Anterior cingulate cortex (tissue), 58 donors: ENCODE data around the gene TCF19.
A peak's percentile ranks its signal among the peaks of the same experiment; 100 is the strongest.
"Not testable (repeated sequence)": the region's sequence is repeated elsewhere in the genome, so short reads cannot be mapped to it uniquely, and the experiment has no call there.

Source experiments
- DNase-seq, 58 donors: peaks; one replicate each; lab custom pipeline; 2025; lab: John Stamatoyannopoulos, UW

Gene TCF19

DNA sequence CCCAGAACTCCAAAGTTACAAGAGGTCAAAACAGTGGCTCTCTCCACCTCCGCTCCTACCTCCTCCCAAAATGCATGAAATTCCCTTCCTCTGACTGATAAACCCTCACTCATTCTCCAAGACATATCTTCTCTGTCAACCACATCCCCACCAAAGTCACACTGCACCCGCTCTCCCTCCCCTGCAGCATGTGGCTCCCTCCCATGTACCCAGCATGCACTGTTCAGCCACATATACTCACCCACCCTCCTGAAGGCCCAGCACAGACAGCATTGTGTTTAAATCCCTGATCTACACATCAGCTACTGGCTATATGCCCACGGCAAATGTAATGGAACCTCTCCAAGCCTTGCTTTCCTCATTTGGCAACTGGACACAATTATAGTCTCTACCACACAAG is 17.6 kb downstream of the TCF19 start:
- peak in 14 of 58 donors; percentile 2 to 45 (median 16) for DNase-seq

DNA sequence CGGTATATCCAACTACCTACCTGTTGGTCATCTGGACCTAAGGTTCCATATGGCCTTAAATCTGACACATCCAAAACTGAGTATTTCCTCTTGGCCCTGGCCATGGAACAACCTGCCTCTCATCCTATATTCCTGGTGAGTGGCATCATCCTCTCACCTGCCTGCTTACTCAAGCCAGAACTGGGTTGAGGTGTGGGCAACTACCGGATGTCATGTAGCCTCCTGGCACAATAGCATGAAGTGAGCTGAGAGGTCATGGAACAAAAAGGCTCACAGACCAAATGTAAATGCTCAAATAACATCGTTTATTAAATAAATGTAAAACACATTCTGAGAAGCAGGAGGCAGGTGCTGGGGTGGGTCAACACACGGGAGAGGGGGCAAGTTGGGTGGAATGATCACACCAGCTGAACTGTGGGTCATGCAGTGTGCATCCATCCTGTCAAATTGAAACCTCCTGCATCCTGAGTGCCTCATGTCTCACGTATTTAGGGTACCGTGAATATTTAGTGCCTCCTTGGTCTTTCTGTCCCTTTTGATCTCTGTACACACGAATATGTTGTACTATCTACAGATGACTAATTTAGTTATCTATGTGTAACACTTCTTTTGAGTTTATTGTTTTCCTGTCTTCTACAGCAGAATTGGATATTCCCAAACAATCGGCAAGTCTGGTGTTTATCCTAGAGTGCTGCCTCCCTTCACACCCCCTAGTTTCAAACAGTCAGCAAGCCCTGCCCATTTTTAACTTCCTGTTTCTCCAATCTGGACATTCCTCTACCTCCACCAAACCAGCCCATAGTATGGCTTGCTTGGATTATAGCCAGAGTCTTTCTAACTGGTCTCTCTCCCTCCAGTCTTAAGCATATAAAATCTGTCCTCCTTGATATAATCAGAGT is 20.0 kb downstream of the TCF19 start:
- no peak for DNase-seq

- no peak for DNase-seq
Measured at GRCh38 chr6:31179042-31179386, 20.6 kb downstream of the TCF19 start.

GRCh38 chr6:31179896-31180295 is 21.5 kb downstream of the TCF19 start:
- no peak for DNase-seq

DNA sequence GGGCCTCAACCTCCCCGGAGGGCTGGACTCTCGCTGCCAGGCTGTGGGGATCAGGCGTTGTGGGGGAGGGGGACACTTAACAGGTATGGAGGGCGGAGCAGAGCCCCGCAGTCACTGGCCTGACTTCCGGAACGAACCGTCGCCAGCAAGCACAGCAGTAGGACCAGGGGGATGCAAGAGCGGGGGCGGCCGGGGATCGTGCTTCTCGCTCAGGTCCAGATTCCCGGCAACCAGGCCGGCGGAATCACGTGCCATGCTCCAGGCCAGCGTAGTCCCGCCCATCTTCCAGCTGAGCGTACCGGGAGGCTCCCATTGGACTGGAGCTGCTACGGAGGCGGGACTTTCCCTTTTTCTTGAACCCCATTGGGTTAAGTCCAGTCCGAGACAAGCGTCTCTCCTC is 22.1 kb downstream of the TCF19 start:
- DNase-seq, result peak in 33 of 58 donors; percentile 6 to 73 (median 33)

GRCh38 chr6:31183287-31183686 is 24.9 kb downstream of the TCF19 start:
- DNase-seq, result not testable (repeated sequence)

GRCh38 chr6:31183859-31184258 is 25.5 kb downstream of the TCF19 start:
- not testable (repeated sequence) for DNase-seq

DNA sequence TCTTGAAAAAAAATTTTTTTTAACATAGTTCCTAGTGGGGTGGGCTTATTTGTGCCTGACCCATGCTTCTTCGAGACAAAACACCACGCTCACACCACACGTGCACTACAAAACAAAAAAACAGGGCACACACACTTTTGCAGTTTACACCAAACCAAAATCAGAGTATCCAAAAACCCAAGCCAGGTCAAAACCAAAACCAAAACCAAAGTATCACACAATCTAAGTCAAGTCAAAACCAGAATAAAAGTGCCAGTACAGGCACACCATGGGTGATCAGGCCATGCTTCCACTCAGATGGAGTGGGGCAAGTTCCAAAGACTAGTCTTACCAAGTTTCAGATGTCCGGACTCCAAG is 27.3 kb downstream of the TCF19 start:
- not testable (repeated sequence) for DNase-seq

- no peak for DNase-seq
Measured at GRCh38 chr6:31186052-31186734, 27.8 kb downstream of the TCF19 start.

GRCh38 chr6:31187780-31188194 is 29.4 kb downstream of the TCF19 start:
- DNase-seq, result no peak

- not testable (repeated sequence) for DNase-seq
Measured at GRCh38 chr6:31189223-31189622, 30.8 kb downstream of the TCF19 start.

DNA sequence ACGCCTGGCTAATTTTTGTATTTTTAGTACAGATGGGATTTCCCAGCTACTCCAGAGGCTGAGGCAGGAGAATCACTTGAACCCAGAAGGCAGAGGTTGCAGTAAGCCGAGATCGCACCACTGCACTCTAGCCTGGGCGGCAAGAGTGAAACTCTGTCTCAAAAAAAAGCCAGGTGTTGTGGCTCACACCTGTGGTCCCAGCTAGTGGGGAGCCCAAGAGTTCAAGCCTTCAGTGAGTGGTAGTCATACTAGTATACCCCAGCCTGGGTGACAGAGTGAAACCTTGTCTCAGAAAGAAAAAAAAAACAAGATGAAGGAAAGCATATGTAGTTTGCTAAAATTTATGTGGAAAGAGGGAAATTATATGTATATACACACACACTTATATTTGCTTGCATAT is 32.1 kb downstream of the TCF19 start:
- DNase-seq, result no peak

DNA sequence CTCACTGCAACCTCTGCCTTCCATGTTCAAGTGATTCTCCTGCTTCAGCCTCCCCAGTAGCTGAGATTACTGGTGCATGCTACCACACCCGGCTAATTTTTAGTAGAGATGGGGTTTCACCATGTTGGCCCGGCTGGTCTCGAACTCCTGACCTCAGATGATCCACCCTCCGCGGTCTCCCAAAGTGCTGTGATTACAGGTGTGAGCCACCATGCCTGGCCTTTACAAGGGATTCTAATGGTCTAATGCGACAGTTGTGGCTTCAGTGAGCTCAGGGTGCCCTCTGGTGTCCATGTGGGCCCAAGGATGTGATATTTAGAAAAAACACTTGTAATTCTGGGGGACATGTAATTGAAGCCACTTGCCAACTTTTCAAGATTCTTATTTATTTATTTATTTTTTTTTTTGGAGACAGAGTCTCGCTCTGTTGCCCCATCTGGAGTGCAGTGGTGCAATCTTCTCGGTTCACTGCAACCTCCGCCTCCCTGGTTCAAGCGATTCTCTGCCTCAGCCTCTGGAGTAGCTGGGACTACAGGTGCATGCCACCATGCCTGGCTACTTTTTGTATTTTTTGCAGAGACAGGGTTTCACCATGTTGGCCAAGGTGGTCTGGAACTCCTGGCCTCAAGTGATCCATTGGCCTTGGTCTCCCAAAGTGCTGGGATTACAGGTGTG is 34.2 kb downstream of the TCF19 start:
- peak in 46 of 58 donors; percentile 4 to 76 (median 29) for DNase-seq

- no peak for DNase-seq
Measured at GRCh38 chr6:31193206-31193605, 34.8 kb downstream of the TCF19 start.

DNA sequence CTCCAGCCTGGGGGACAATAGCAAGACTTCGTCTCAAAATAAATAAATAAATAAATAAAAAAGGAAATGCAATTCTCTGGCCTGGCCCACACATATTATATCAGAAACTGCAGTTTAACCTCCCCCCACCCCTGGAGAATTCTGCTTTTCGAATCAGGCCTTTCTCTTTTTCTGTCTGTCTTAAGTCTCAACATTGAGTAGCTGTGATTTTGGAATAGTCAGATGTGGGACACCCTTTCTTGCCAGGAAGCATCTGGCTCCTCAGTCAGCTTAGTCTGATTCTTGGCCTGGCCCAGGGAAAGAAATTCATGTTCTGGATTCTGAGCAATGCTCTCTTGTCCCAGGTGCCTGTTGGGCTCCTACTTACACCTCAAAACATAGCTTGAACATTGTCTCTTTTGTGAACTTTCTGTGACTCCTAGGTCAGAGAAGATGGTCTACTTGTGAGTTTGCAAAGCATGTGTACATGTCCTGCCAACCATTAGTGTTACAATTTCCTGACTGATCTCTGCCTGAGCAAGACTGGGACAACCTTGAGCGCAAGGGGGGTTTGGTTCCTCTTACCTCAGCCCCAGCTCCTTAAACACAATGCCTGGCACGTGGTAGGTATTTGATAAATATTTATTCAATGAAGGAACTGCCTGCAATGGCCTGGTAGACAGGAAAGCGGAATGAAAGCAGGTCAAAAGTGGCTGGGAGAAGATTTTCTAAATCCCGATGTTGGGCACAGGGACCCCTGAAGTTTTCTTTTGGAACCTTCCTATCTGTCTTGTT is 35.9 kb downstream of the TCF19 start:
- DNase-seq, result no peak

DNA sequence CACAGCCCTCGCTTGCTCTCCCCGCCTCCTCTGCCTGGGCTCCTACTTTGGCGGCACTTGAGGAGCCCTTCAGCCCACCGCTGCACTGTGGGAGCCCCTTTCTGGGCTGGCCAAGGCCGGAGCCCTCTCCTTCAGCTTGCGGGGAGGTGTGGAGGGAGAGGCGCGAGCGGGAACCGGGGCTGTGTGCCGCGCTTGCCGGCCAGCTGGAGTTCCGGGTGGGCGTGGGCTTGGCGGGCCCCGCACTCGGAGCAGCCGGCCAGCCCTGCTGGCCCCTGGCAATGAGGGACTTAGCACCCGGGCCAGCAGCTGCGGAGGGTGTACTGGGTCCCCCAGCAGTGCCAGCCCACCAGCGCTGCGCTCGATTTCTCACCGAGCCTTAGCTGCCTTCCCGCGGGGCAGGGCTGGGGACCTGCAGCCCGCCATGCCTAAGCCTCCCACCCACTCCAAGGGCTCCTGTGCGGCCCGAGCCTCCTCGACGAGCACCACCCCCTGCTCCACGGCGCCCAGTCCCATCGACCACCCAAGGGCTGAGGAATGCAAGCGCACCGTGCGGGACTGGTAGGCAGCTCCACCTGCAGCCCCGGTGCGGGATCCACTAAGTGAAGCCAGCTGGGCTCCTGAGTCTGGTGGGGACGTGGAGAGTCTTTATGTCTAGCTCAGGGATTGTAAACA is 37.1 kb downstream of the TCF19 start:
- not testable (repeated sequence) for DNase-seq

DNA sequence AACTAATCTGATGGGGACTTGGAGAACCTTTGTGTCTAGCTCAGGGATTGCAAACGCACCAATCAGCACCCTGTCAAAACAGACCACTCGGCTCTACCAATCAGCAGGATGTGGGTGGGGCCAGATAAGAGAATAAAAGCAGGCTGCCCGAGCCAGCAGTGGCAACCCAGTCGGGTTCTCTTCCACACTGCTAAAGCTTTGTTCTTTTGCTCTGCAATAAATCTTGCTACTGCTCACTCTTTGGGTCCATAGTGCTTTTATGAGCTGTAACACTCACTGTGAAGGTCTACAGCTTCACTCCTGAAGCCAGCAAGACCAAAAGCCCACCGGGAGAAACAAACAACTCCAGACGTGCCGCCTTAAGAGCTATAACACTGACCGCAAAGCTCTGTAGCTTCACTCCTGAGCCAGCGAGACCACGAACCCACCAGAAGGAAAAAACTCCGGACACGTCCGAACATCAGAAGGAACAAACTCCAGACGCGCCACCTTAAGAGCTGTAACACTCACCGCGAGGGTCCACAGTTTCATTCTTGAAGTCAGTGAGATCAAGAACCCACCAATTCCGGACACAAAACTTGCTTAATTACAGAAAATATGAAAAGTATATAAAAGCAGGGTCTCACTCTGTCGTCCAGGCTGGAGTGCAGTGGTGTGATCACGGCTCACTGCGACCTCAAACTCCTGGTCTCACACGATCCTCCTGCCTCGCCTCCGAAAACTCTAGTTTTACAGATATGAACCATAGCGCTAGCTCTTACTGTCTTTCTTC is 38.0 kb downstream of the TCF19 start:
- DNase-seq, result not testable (repeated sequence)

GRCh38 chr6:31197559-31198305 is 39.3 kb downstream of the TCF19 start:
- DNase-seq, result peak in 57 of 58 donors; percentile 22 to 89 (median 79)
